ENCODE measurements around the gene IL31.

Gene IL31

DNA sequence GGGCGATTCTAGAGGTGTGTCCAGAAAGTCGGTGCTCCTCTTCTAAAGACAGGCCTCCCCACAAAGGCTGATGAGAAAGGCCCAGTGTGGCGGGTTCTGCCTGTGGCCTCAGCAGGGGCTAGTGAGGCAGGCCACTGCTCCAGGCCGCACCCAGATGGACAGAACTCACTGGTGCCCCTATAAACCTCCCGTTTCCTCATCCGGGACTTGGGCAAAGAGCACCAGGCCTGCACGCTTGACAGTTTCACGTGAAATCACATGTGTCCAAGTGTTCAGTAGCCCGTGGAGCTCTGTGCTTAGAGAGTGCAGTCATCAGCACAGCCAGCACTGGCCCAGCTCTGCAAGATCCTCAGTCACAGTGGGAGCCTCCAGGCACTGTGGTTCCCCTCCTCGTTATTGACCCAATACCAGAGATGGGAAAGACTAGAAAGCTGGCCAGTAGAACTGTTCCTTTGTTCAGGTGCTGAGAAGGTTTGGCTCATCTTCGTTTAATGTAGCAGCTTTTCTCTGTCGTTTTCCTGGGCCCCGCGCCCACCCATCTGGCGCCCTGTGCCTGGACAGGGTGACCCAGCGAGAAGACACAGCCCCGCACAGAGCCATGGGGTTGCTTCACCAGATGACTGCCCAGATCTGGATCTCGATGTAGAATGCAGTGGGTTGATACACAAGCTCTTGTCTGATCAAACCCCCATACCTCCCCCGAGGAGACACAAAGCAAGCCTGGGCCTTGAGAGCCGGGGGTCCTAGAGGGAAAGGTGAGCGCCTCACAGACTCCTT is 26.3 kb downstream of the IL31 start:
- H3K9me3 Mint-ChIP-seq: no peaks in the 10 kb centered on the region
- no peaks in the 10 kb centered on the region for H3K27me3 Mint-ChIP-seq
- H3K27ac Mint-ChIP-seq: peak overlapping the region; percentile 13
- H3K4me3 Mint-ChIP-seq: no peak overlapping the region
- no peaks in the 10 kb centered on the region for H3K36me3 Mint-ChIP-seq
- peaks cover 6% of the 10 kb centered on the region for H3K4me1 Mint-ChIP-seq

DNA sequence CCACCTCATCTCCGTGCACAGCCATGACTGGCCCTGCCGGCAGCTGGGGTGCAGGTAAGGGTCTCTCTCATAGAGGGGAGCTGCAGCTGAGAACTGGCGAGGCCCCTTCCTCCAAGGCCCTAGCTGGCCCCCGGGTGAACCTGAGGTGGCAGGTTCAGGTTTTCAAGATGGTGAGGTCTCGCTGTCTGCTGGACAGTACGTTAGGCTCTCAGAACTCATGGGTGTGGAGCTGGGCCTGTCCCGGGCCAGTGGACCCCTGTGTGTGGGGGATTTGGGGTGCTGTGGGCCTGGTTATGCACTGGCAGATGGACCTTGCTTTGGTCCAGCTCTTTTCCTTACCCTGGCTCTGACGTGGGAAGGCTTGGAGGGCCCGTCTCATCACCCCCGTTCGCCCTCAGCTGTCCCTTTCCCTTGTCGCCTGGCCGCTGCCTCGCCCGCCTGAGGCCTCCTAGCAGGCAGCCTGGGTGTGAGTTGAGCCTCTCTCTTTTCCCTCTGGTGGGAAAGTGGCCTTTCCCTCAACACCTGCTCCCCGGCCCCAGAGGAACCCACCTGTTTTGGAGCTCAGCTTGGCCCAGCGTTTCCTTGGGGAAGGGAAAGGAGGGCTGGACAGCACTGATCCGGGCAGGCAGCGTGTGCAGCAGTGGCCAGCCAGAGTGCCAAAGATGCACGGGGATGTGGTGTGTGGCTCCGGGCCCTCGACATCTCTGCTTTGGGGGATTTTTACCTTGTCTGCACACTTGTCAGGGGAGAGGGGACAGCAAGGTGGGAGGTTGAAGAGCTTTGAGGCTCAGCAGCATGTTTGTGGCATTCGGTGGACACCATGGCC is 28.3 kb downstream of the IL31 start:
- Mint-ChIP-seq H3K27me3 (no peaks in the 10 kb centered on the region), H3K4me3 (no peak overlapping the region), H3K27ac (no peak overlapping the region), H3K4me1 (peaks cover 6% of the 10 kb centered on the region), H3K36me3 (no peaks in the 10 kb centered on the region), H3K9me3 (no peaks in the 10 kb centered on the region)

DNA sequence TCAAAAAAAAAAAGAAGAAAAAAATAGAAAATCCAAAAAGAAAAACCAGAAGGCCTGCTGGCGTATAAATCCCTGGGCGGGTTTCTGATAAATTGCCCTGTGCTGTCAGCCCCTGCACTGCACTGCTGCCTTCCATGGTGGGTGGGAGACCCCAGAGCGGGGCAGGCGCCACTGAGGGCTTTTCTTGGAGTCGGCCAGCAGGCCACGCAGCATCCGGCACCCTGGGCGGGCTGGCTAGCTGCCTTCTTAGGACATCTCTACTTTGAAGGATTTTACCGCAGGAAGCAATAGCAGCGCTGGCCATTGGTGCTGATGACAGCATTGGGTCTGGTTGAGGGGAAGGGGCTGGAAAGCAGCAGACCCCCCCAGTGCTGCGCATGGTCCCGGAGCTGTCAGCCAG is 29.1 kb downstream of the IL31 start:
- no peak overlapping the region for H3K4me3 Mint-ChIP-seq
- H3K4me1 Mint-ChIP-seq: peaks cover 6% of the 10 kb centered on the region
- no peaks in the 10 kb centered on the region for H3K9me3 Mint-ChIP-seq
- no peaks in the 10 kb centered on the region for H3K36me3 Mint-ChIP-seq
- no peaks in the 10 kb centered on the region for H3K27me3 Mint-ChIP-seq
- no peak overlapping the region for H3K27ac Mint-ChIP-seq

- no peaks in the 10 kb centered on the region for H3K27me3 Mint-ChIP-seq
- H3K4me3 Mint-ChIP-seq: no peak overlapping the region
- H3K9me3 Mint-ChIP-seq: no peaks in the 10 kb centered on the region
- no peaks in the 10 kb centered on the region for H3K4me1 Mint-ChIP-seq
- no peak overlapping the region for H3K27ac Mint-ChIP-seq
- H3K36me3 Mint-ChIP-seq: no peaks in the 10 kb centered on the region
Observed at GRCh38 chr12:122142857-122143256, 31.2 kb downstream of the IL31 start.

- no peak overlapping the region for H3K27ac Mint-ChIP-seq
- H3K4me1 Mint-ChIP-seq: no peaks in the 10 kb centered on the region
- H3K9me3 Mint-ChIP-seq: no peaks in the 10 kb centered on the region
- no peaks in the 10 kb centered on the region for H3K36me3 Mint-ChIP-seq
- no peak overlapping the region for H3K4me3 Mint-ChIP-seq
- no peaks in the 10 kb centered on the region for H3K27me3 Mint-ChIP-seq
Observed at GRCh38 chr12:122141911-122142725, 31.9 kb downstream of the IL31 start.

DNA sequence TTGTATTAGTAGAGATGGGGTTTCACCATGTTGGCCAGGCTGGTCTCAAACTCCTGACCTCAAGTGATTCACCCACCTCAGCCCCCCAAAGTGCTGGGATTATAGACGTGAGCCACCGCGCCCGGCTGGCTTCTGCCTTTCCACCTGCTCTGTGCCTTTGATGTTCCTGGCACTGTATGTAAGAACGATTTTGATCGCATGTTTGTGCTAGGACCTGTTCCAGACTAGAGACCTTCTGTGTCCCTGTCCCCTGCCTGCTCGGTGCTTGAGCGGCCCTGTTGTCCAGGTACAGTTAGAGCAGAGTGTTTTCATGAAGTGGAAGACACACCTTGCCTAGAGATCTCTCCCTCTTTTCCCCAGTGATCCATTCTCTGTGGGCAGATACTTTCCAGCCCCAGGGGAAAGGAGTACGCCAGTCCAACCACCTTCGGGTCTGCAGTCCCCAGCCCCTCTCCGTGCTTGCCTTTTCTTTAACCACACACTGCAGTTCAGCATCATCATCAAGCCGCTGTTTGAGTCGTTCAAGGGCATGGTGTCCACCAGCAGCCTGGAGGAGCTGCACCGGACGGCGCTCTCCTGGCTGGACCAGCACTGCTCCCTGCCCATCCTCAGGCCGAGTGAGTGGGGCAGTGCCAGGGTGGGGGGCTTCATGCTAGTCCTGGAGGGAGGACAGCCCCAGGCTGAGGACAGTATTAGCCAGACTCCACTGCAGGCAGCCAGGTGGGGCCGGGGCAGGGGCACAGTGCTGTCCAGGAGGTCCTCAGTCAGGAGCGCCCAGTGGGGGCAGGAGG is 33.4 kb downstream of the IL31 start:
- H3K27ac Mint-ChIP-seq: no peak overlapping the region

DNA sequence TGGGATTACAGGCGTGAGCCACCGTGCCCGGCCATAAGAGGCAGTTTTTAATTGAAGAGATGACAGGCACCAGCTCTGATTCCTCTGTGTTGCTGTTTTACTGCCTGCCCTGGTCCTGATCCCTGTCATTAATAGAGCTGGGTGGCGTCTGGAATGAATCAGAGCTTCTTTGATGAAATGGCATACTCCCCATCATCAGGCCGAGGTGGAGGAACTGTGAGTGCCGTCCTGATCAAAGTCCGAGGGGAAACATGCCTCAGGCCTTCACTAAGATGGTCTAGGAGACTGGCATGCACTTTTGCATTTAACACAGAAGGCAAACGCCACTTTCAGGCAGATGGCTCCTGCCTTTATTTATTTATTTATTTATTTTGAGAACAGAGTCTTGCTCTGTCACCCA is 34.1 kb downstream of the IL31 start:
- Mint-ChIP-seq H3K4me3 (no peak overlapping the region), H3K36me3 (no peaks in the 10 kb centered on the region), H3K4me1 (no peaks in the 10 kb centered on the region), H3K27ac (no peak overlapping the region), H3K9me3 (no peaks in the 10 kb centered on the region), H3K27me3 (no peaks in the 10 kb centered on the region)

More for the DNA sequence above, 33.4 kb downstream of the IL31 start:
- H3K27me3 Mint-ChIP-seq: no peaks in the 10 kb centered on the region
- H3K9me3 Mint-ChIP-seq: no peaks in the 10 kb centered on the region
- no peaks in the 10 kb centered on the region for H3K4me1 Mint-ChIP-seq
- no peak overlapping the region for H3K4me3 Mint-ChIP-seq
- no peaks in the 10 kb centered on the region for H3K36me3 Mint-ChIP-seq

DNA sequence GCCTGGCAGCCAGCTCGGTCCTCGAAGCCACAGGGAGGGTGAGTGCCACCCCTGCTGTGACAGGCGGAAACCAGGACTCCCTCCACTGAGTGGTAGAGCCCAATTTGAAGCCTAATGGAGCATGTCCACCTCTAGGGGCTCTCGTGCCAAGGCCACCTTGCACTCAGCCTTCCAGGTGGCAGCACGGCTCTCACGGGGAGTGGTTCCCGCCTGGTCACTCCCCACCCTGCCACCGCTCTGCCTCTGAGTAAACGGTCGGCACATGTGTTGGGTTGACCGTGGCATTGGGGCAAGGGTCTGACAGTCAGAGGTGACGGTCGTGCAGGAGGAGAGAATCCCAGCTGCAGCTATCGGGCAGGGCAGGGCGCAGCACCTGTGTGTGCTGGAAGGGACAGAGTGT is 34.8 kb downstream of the IL31 start:
- H3K27ac Mint-ChIP-seq: no peak overlapping the region
- no peaks in the 10 kb centered on the region for H3K27me3 Mint-ChIP-seq
- no peaks in the 10 kb centered on the region for H3K9me3 Mint-ChIP-seq
- no peaks in the 10 kb centered on the region for H3K4me1 Mint-ChIP-seq
- no peaks in the 10 kb centered on the region for H3K36me3 Mint-ChIP-seq
- no peak overlapping the region for H3K4me3 Mint-ChIP-seq

GRCh38 chr12:122138616-122139015 is 35.4 kb downstream of the IL31 start:
- H3K27me3 Mint-ChIP-seq: no peaks in the 10 kb centered on the region
- no peaks in the 10 kb centered on the region for H3K9me3 Mint-ChIP-seq
- H3K36me3 Mint-ChIP-seq: no peaks in the 10 kb centered on the region
- H3K27ac Mint-ChIP-seq: no peak overlapping the region
- no peak overlapping the region for H3K4me3 Mint-ChIP-seq
- no peaks in the 10 kb centered on the region for H3K4me1 Mint-ChIP-seq

GRCh38 chr12:122138181-122138580 is 35.8 kb downstream of the IL31 start:
- H3K4me3 Mint-ChIP-seq: no peak overlapping the region

DNA sequence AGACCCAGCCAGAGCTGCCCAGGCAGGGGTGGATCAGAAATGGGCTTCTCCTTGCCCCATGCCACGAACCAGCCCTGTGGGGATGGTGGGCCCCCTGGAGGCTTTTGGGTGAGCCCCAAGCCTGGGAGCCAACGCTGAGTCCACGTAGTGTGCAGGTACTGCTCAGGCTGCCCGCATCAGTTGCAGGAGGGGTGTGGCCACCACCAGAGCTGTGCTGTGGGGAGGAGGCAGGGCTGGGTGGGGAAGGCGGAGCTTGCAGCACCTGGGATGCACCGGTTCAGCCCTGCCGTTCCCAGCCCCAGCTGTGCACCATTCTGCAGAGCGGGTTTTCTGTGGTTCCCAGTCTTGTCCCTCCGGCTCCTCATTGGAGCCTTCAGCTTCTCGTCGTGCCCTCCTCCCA is 36.3 kb downstream of the IL31 start:
- Mint-ChIP-seq H3K27ac (no peak overlapping the region), H3K9me3 (no peaks in the 10 kb centered on the region), H3K36me3 (no peaks in the 10 kb centered on the region), H3K4me1 (no peaks in the 10 kb centered on the region), H3K27me3 (no peaks in the 10 kb centered on the region), H3K4me3 (no peak overlapping the region)

More at GRCh38 chr12:122138181-122138580, 35.8 kb downstream of the IL31 start:
- H3K4me1 Mint-ChIP-seq: no peaks in the 10 kb centered on the region
- H3K27me3 Mint-ChIP-seq: no peaks in the 10 kb centered on the region
- no peaks in the 10 kb centered on the region for H3K9me3 Mint-ChIP-seq
- H3K27ac Mint-ChIP-seq: no peak overlapping the region
- no peaks in the 10 kb centered on the region for H3K36me3 Mint-ChIP-seq

GRCh38 chr12:122137229-122137628 is 36.8 kb downstream of the IL31 start:
- Mint-ChIP-seq H3K36me3 (no peaks in the 10 kb centered on the region), H3K9me3 (no peaks in the 10 kb centered on the region), H3K27ac (no peak overlapping the region), H3K4me1 (no peaks in the 10 kb centered on the region), H3K27me3 (no peaks in the 10 kb centered on the region), H3K4me3 (no peak overlapping the region)

- Mint-ChIP-seq H3K27me3 (no peaks in the 10 kb centered on the region), H3K27ac (no peak overlapping the region), H3K4me3 (no peak overlapping the region), H3K9me3 (no peaks in the 10 kb centered on the region), H3K4me1 (no peaks in the 10 kb centered on the region), H3K36me3 (no peaks in the 10 kb centered on the region)
Observed at GRCh38 chr12:122135437-122136031, 38.5 kb downstream of the IL31 start.

DNA sequence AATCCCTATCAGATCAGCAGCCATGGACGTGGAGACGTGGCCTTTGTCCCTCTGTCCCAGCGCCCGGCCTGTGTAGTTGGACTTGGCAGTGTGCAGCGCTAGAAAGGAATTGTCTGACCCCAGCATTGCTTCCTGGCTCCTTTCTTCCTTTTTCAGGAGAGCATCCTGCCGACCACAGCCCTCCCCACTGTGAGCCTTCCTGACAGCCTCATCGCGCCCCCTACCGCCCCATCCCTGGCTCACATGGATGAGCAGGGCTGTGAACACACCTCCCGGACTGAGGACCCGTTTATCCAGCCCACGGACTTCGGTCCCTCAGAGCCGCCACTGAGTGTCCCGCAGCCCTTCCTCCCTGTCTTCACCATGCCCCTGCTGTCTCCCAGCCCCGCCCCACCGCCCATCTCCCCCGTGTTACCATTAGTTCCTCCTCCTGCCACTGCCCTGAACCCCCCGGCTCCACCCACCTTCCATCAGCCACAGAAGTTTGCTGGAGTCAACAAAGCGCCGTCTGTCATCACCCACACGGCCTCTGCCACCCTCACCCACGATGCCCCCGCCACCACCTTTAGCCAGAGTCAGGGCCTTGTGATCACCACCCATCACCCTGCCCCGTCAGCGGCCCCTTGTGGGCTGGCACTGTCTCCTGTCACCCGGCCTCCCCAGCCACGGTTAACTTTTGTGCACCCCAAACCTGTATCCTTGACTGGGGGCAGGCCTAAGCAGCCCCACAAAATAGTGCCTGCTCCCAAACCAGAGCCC is 40.6 kb downstream of the IL31 start:
- Mint-ChIP-seq H3K4me3 (no peak overlapping the region), H3K27me3 (no peaks in the 10 kb centered on the region), H3K4me1 (no peaks in the 10 kb centered on the region), H3K36me3 (peaks cover 2% of the 10 kb centered on the region), H3K9me3 (no peaks in the 10 kb centered on the region), H3K27ac (no peak overlapping the region)
